Fibroblast of upper back skin (primary cell): ENCODE measurements around the gene LEFTY2.
"Not testable (repeated sequence)": the region's sequence is repeated elsewhere in the genome, so short reads cannot be mapped to it uniquely, and the experiment has no call there.

Experiments
- DNase-seq: peaks from one replicate; pipeline ENCODE4 v3.0.0-alpha.2; 2013

Gene LEFTY2

GRCh38 chr1:225941187-225941941 lies at the start of gene LEFTY2:
LEFTY2 (minus strand) TSS chr1:225941220; CDS start chr1:225941140, 80 bp downstream.
- no peak for DNase-seq

- peak; percentile 34 for DNase-seq
These were observed 46.7 kb upstream of the LEFTY2 start for GRCh38 chr1:225987491-225988316.

GRCh38 chr1:225981714-225982113 lies 40.7 kb upstream of the LEFTY2 start:
- DNase-seq: no peak

GRCh38 chr1:225980005-225980836 lies 39.2 kb upstream of the LEFTY2 start:
- DNase-seq: no peak

GRCh38 chr1:225979421-225979820 lies 38.4 kb upstream of the LEFTY2 start:
- DNase-seq: no peak

- DNase-seq: no peak
These were observed 37.1 kb upstream of the LEFTY2 start for GRCh38 chr1:225977937-225978748.

GRCh38 chr1:225975146-225975545 lies 34.1 kb upstream of the LEFTY2 start:
- not testable (repeated sequence) for DNase-seq

- no peak for DNase-seq
These were observed 33.4 kb upstream of the LEFTY2 start for GRCh38 chr1:225974454-225974853.

GRCh38 chr1:225973158-225973557 lies 32.1 kb upstream of the LEFTY2 start:
- DNase-seq: no peak

GRCh38 chr1:225972344-225973152 lies 31.5 kb upstream of the LEFTY2 start:
- no peak for DNase-seq

GRCh38 chr1:225970592-225971157 lies 29.7 kb upstream of the LEFTY2 start:
- DNase-seq: not testable (repeated sequence)

GRCh38 chr1:225969751-225970150 lies 28.7 kb upstream of the LEFTY2 start:
- DNase-seq: not testable (repeated sequence)

- no peak for DNase-seq
These were observed 24.2 kb upstream of the LEFTY2 start for GRCh38 chr1:225965231-225965630.

GRCh38 chr1:225963735-225964530 lies 22.9 kb upstream of the LEFTY2 start:
- DNase-seq: no peak

GRCh38 chr1:225962440-225962975 lies 21.5 kb upstream of the LEFTY2 start:
- DNase-seq: no peak

GRCh38 chr1:225961659-225962439 lies 20.8 kb upstream of the LEFTY2 start:
- DNase-seq: no peak

GRCh38 chr1:225958041-225958440 lies 17.0 kb upstream of the LEFTY2 start:
- no peak for DNase-seq

GRCh38 chr1:225954753-225955152 lies 13.7 kb upstream of the LEFTY2 start:
- no peak for DNase-seq

GRCh38 chr1:225953315-225953714 lies 12.3 kb upstream of the LEFTY2 start:
- no peak for DNase-seq
